Panc1 (cell line): ENCODE data around the gene CMTM7.
"Not testable (repeated sequence)": the region's sequence is repeated elsewhere in the genome, so short reads cannot be mapped to it uniquely, and the experiment has no call there.

Experiments used
- POLR2AphosphoS5 ChIP-seq: IDR thresholded peaks from 2 replicates; pipeline ENCODE4 v1.6.1; 2012; ENCODE audit warnings: mild to moderate bottlenecking, low read depth, low read length, moderate library complexity
- SIN3A ChIP-seq: IDR thresholded peaks from 2 replicates; pipeline ENCODE4 v1.6.1; 2012; ENCODE audit warnings: low read depth, mild to moderate bottlenecking, low read length, moderate library complexity, borderline replicate concordance; ENCODE audit not compliant: insufficient read depth
- TCF7L2 ChIP-seq: IDR thresholded peaks from 2 replicates; pipeline ENCODE4 v1.6.1; 2011; ENCODE audit warnings: mild to moderate bottlenecking, low read depth, low read length, inconsistent platforms
- TF ChIP-seq, protein P1 (sequence below): fragments of 450-650 bp; IDR thresholded peaks from 2 replicates; pipeline ENCODE4 v1.5.1; 2017; ENCODE audit warnings: mild to moderate bottlenecking
- TF ChIP-seq, protein P2 (sequence below), 2 experiments: IDR thresholded peaks; 2 replicates each; pipeline ENCODE4 v1.6.1; 2011 to 2012; ENCODE audit warnings: low read depth in 2 of 2, control low read depth in 1 of 2, low read length in 1 of 2, mild to moderate bottlenecking in 1 of 2, moderate library complexity in 1 of 2; ENCODE audit not compliant: insufficient read depth in 1 of 2

DNA sequence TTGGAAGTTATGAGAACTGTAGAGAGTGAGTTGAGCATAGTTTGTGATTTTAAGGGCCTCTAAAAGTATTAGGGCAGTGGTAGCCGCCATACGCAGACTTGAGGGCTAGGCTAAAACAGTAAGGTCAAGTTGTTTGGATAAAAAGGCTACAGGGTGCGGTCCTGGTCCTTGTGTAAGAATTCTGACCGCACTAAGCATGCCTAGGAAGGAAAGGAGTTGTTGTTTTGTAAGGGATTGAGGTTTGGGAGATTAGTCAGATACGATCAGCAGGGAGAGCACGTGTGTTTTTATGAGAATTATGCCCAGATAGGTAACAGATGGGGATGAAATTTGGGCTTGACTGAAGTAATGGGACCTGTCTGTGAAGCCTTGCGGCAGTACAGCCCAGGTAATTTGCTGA lies 71.8 kb downstream of the CMTM7 start:
- TF ChIP-seq POLR2AphosphoS5, SIN3A, TCF7L2: not testable (repeated sequence)
- TF ChIP-seq, protein P1, sequence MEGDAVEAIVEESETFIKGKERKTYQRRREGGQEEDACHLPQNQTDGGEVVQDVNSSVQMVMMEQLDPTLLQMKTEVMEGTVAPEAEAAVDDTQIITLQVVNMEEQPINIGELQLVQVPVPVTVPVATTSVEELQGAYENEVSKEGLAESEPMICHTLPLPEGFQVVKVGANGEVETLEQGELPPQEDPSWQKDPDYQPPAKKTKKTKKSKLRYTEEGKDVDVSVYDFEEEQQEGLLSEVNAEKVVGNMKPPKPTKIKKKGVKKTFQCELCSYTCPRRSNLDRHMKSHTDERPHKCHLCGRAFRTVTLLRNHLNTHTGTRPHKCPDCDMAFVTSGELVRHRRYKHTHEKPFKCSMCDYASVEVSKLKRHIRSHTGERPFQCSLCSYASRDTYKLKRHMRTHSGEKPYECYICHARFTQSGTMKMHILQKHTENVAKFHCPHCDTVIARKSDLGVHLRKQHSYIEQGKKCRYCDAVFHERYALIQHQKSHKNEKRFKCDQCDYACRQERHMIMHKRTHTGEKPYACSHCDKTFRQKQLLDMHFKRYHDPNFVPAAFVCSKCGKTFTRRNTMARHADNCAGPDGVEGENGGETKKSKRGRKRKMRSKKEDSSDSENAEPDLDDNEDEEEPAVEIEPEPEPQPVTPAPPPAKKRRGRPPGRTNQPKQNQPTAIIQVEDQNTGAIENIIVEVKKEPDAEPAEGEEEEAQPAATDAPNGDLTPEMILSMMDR = not testable (repeated sequence)
- TF ChIP-seq, protein P2, sequence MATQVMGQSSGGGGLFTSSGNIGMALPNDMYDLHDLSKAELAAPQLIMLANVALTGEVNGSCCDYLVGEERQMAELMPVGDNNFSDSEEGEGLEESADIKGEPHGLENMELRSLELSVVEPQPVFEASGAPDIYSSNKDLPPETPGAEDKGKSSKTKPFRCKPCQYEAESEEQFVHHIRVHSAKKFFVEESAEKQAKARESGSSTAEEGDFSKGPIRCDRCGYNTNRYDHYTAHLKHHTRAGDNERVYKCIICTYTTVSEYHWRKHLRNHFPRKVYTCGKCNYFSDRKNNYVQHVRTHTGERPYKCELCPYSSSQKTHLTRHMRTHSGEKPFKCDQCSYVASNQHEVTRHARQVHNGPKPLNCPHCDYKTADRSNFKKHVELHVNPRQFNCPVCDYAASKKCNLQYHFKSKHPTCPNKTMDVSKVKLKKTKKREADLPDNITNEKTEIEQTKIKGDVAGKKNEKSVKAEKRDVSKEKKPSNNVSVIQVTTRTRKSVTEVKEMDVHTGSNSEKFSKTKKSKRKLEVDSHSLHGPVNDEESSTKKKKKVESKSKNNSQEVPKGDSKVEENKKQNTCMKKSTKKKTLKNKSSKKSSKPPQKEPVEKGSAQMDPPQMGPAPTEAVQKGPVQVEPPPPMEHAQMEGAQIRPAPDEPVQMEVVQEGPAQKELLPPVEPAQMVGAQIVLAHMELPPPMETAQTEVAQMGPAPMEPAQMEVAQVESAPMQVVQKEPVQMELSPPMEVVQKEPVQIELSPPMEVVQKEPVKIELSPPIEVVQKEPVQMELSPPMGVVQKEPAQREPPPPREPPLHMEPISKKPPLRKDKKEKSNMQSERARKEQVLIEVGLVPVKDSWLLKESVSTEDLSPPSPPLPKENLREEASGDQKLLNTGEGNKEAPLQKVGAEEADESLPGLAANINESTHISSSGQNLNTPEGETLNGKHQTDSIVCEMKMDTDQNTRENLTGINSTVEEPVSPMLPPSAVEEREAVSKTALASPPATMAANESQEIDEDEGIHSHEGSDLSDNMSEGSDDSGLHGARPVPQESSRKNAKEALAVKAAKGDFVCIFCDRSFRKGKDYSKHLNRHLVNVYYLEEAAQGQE (IDR thresholded peaks at IDR 0.05; ENCODE audit: insufficient read depth in 1 of 2, low read depth in 2 of 2, low read length in 1 of 2) = not testable (repeated sequence)
